Measurements from ENCODE around the gene PLA2G12A. TPM values are rescaled to one million over a fixed set of nuclear protein-coding genes. Genes with fewer than 3 reads are reported as not detected.

Gene PLA2G12A
- 67.6 and 102 TPM in 2 replicates for total RNA-seq

DNA sequence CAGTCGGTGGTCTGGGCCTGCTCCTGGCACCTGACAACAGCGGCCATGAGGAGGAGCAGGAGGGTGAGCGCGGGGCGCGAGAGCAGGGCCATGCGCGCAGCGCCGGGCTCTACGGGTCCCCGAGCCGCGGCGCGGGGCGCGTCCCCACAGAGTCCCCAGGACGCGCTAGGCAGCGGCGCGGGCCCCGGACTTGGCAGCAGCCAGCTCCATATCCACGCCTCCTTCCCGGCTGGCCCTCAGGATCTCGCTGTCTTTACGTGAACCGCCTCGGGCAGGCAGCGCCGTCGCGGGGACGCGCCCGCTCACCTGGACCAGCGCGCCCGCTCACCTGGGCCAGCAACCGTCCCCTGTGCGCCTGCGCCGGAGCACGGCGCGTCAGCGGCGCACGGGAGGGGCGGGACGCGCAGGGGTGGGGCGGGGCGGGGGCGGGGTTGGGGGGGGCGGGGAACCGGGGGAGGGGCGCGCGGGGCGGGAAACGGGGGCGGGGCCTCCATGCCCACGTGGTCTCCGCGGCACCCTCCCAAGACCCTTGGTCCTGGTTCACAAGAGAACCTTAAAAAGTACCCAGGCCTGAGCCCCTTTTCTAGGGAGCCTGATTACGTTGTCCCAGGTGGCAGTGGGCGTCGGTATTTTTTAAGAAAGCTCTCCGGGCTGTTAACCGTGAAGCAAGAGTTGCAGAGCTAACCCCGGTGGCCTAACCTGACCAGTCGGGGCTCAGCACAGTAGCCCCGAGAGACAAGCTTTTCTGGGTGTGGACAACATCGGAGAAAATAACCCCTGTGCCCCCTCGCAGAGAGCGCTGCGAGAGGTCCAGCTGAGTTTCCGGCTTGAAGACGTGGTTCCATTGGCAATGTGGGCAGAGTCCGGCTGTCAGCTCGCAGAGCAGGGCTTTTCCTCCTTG lies at the start of gene PLA2G12A:
Gene PLA2G12A (minus strand): TSS at position 353 of the 901 bp plus-strand sequence. CDS start 261 bp downstream, at position 92.

DNA sequence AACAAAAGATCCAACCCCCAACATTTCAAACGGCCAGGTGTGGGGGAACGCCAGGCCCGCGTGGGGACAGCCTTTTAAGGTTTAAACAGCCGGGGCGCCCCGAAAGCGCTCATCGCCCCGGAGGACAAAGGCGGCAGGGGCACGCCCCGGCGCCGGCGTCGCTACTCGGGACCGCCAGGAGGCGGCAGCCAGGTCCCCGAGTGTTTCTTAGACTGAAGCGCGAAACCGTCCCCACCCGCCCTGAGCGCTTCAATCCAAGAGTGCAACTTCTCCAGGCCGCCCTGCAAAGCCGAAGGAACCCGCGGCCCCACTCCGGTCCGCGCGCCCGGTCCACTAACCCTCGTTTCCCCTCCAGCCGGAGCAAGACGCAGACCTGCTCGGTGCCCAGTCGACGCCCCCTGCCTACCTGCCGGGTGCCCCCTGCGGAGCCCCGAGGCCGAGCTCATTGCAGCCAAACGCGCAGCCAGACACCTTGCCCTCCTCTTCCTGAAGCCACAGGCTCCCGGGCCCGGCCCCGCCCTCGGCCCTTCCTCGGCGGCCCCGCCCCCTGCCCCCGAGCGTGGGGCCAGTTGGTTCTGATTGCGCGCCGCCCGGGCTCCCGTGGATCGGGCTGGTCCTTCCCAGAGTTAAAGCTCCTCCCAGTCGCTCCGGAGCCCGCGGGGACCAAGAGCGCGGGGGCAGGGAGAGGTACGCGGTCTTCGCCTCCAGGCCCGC lies 26.8 kb downstream of the PLA2G12A start, which contains the start of gene CASP6:
Gene CASP6 (minus strand): TSS at position 496 of the 714 bp plus-strand sequence. CDS start 50 bp downstream, at position 446.

Other genes starting within 250 kb of the PLA2G12A start
- gene MCUB, start 169.8 kb downstream of the PLA2G12A start, total RNA-seq, result 18.2 and 21.1 TPM in 2 replicates
- 23.9 and 27.2 TPM in 2 replicates for gene CASP6, start 26.6 kb downstream of the PLA2G12A start, total RNA-seq
- 5.2 and 9.3 TPM in 2 replicates for gene CFI, start 71.9 kb upstream of the PLA2G12A start, total RNA-seq
- gene GAR1, start 85.7 kb upstream of the PLA2G12A start, total RNA-seq, result 3.4 and 3.8 TPM in 2 replicates
- gene RRH, start 97.9 kb upstream of the PLA2G12A start, total RNA-seq, result 0.13 TPM in 1 of 2 replicates, not detected in the other
- under 0.01 TPM in 1 of 2 replicates, not detected in the other for gene LRIT3, start 118.0 kb upstream of the PLA2G12A start, total RNA-seq
- gene EGF, start 182.8 kb upstream of the PLA2G12A start, total RNA-seq, result 0.06 and 0.13 TPM in 2 replicates